A673 (cell line): ENCODE measurements around the gene MCAM. TPM values are rescaled to one million over a fixed set of nuclear protein-coding genes. Genes with fewer than 3 reads are reported as not detected.

Source experiments
- BruUV-seq: library from RNA; stranded (reverse); fragments of 400-500 nt; replicated peaks from 2 replicates; lab custom pipeline; 2021; lab: Mats Ljungman, UMichigan
- CTCF ChIA-PET: fragments of 300-600 bp; sonication (Branson Sonifier 250); formaldehyde crosslinking; loops from one replicate; lab custom pipeline; 2022; ENCODE audit warnings: antibody characterized with exemption; lab: Charles Lee
- POLR2A ChIA-PET: fragments of 300-600 bp; sonication (Branson Sonifier 250); formaldehyde crosslinking; loops from one replicate; lab custom pipeline; 2022; ENCODE audit warnings: antibody characterized with exemption; ENCODE audit not compliant: low non-redundant PET; lab: Charles Lee
- DNase-seq: peaks from one replicate; pipeline ENCODE4 v3.0.0-alpha.2; 2015; ENCODE audit warnings: low spot score
- H3K27ac ChIP-seq: fragments of 200-600 bp; sonication (generic); 2 replicates; pipeline ENCODE4 v1.5.1; 2016; ENCODE audit warnings: mixed run types, low read depth, mild to moderate bottlenecking, mixed read lengths, antibody characterized with exemption, low read length; ENCODE audit not compliant: poor library complexity, severe bottlenecking
- H3K27me3 ChIP-seq: fragments of 200-600 bp; sonication (generic); replicated peaks from 2 replicates; pipeline ENCODE4 v1.6.1; 2017; ENCODE audit warnings: mixed run types, low read depth, mild to moderate bottlenecking, mixed read lengths, antibody characterized with exemption, low read length; ENCODE audit not compliant: insufficient read depth, poor library complexity
- H3K36me3 ChIP-seq: fragments of 200-600 bp; sonication (generic); 2 replicates; pipeline ENCODE4 v1.6.1; 2016; ENCODE audit warnings: mixed run types, mild to moderate bottlenecking, mixed read lengths, antibody characterized with exemption, low read length; ENCODE audit not compliant: insufficient read depth, poor library complexity, severe bottlenecking
- H3K4me1 ChIP-seq: fragments of 200-600 bp; sonication (generic); 2 replicates; pipeline ENCODE4 v1.6.1; 2017; ENCODE audit warnings: mixed run types, mild to moderate bottlenecking, mixed read lengths, antibody characterized with exemption, low read length; ENCODE audit not compliant: insufficient read depth, poor library complexity, severe bottlenecking
- H3K4me3 ChIP-seq: fragments of 200-600 bp; sonication (generic); 2 replicates; pipeline ENCODE4 v1.5.1; 2016; ENCODE audit warnings: low read depth, mixed run types, mild to moderate bottlenecking, mixed read lengths, low read length; ENCODE audit not compliant: poor library complexity, severe bottlenecking
- H3K9me3 ChIP-seq: fragments of 200-600 bp; sonication (generic); 2 replicates; pipeline ENCODE4 v1.6.1; 2016; ENCODE audit warnings: mixed run types, low read depth, mild to moderate bottlenecking, mixed read lengths, antibody characterized with exemption, low read length; ENCODE audit not compliant: poor library complexity, severe bottlenecking
- EZH2 ChIP-seq: fragments of 200-600 bp; sonication (generic); IDR thresholded peaks from 2 replicates; pipeline ENCODE4 v1.6.1; 2017; ENCODE audit warnings: borderline replicate concordance, low read depth, mild to moderate bottlenecking, mixed read lengths, antibody characterized with exemption, low read length; ENCODE audit not compliant: poor library complexity, severe bottlenecking
- intact Hi-C: fragments of 100-400 bp; cut with micrococcal nuclease; formaldehyde crosslinking; loops from one replicate; pipeline ENCODE4 v1.10.0; 2022; ENCODE audit not compliant: unreplicated experiment
- total RNA-seq: library from RNA; stranded (reverse); gene quantifications from 2 replicates; pipeline ENCODE4 v1.2.3, GENCODE V29; 2021
- TF ChIP-seq, protein P1 (sequence below): fragments of 300-800, 200-600 bp; sonication (generic); conservative IDR thresholded peaks from 2 replicates; pipeline ENCODE4 v1.5.1; 2017; ENCODE audit warnings: low read depth, mild to moderate bottlenecking, antibody characterized with exemption, low read length, moderate library complexity, mixed read lengths

MCAM gene
- total RNA-seq, 1 experiment from 2014 or later, result 14.4 TPM

DNA sequence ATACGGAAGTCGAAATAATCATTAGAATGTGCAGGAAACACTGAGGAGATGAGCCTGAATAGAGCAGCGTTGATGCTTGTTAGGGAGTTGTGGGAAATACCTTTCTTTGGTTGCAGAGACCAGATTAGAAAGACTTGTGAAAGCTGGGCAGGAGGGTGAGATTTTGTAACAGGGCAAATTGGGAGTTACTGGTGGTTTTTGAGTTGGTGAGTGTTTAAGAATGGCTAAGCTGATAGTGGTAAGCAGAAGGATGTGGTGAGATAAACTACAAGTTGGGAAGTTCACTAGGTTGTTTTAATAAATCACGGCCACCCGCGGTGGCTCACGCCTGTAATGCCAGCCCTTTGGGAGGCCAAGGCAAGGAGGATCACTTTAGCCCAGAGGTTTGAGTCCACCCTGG, 34.4 kb downstream of the MCAM start:
- no peak for TF ChIP-seq EZH2
- TF ChIP-seq, protein P1, sequence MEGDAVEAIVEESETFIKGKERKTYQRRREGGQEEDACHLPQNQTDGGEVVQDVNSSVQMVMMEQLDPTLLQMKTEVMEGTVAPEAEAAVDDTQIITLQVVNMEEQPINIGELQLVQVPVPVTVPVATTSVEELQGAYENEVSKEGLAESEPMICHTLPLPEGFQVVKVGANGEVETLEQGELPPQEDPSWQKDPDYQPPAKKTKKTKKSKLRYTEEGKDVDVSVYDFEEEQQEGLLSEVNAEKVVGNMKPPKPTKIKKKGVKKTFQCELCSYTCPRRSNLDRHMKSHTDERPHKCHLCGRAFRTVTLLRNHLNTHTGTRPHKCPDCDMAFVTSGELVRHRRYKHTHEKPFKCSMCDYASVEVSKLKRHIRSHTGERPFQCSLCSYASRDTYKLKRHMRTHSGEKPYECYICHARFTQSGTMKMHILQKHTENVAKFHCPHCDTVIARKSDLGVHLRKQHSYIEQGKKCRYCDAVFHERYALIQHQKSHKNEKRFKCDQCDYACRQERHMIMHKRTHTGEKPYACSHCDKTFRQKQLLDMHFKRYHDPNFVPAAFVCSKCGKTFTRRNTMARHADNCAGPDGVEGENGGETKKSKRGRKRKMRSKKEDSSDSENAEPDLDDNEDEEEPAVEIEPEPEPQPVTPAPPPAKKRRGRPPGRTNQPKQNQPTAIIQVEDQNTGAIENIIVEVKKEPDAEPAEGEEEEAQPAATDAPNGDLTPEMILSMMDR, result no peak
- Histone ChIP-seq H3K27me3 (no peaks in the 10 kb centered on the region), H3K36me3 (peaks cover 18% of the 10 kb centered on the region), H3K4me1 (no peaks in the 10 kb centered on the region), H3K27ac (no peak overlapping the region), H3K9me3 (no peaks in the 10 kb centered on the region), H3K4me3 (no peak overlapping the region)
- BruUV-seq, result no TSS peak
- DNase-seq, result no peak
- POLR2A ChIA-PET, result no interaction called here
- intact Hi-C loops, result no loop called here
- CTCF ChIA-PET, result interaction anchor here (0.7 kb wide), 1 partner anchor 87 kb away, joined by 3 read pairs; no protein-coding TSS in a partner anchor

DNA sequence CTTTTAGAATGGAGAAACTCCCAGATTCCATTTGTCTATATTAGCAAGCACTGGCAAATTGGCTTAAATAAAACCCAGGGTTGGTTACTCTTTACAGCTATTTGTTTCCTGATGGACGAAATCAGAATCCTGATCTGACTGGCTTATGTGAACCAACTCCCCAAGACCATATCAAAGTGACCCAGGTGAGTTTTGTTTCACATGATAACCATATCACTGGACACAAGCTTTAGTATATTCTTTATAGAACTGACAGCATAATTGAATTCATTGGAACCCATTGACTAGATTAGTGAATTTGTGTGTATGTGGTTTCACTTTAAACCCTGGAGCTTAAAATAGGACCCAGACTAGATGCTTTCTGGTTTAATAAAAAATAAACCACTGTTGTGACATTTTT, 39.3 kb downstream of the MCAM start:
- ChIA-PET CTCF (no interaction called here), POLR2A (interaction anchor here (0.5 kb wide), 1 partner anchor 246 kb away, joined by 9 read pairs; no protein-coding TSS in a partner anchor)
- no peaks in the 10 kb centered on the region for H3K9me3 ChIP-seq
- H3K27me3 ChIP-seq, result no peaks in the 10 kb centered on the region
- no peak overlapping the region for H3K4me3 ChIP-seq
- H3K4me1 ChIP-seq, result no peaks in the 10 kb centered on the region
- BruUV-seq, result no TSS peak
- peaks cover 21% of the 10 kb centered on the region for H3K36me3 ChIP-seq
- intact Hi-C loops, result no loop called here
- no peak for DNase-seq
- TF ChIP-seq, protein P1, result no peak
- no peak for TF ChIP-seq EZH2
- H3K27ac ChIP-seq, result no peak overlapping the region

- CTCF ChIA-PET, result interaction anchor here (0.6 kb wide), 1 partner anchor 65 kb away, joined by 3 read pairs; no protein-coding TSS in a partner anchor
- intact Hi-C loops, result no loop called here
- Histone ChIP-seq H3K4me1 (no peaks in the 10 kb centered on the region), H3K9me3 (no peaks in the 10 kb centered on the region), H3K4me3 (no peak overlapping the region), H3K27ac (no peak overlapping the region), H3K27me3 (no peaks in the 10 kb centered on the region), H3K36me3 (peaks cover 17% of the 10 kb centered on the region)
- no peak for TF ChIP-seq EZH2
- TF ChIP-seq, protein P1, result no peak
- POLR2A ChIA-PET, result no interaction called here
- no TSS peak for BruUV-seq
- no peak for DNase-seq
Measured at GRCh38 chr11:119273721-119274120, 43.2 kb downstream of the MCAM start.
